H9 (cell line): ENCODE data around the gene LRMDA. TPM values are rescaled to one million over a fixed set of nuclear protein-coding genes. Genes with fewer than 3 reads are reported as not detected.

ENCODE experiments used
- DNase-seq: peaks from one replicate; pipeline ENCODE4 v3.0.0-alpha.2; 2017
- H2AFZ ChIP-seq: one replicate; pipeline ENCODE4 v1.6.1; 2013; ENCODE audit warnings: mild to moderate bottlenecking, low read length, control low read depth, moderate library complexity
- H2AK5ac ChIP-seq: 2 replicates; pipeline ENCODE4 v1.6.1; 2013; ENCODE audit warnings: low read length, control low read depth, mixed read lengths; ENCODE audit not compliant: insufficient read length
- H2BK120ac ChIP-seq: one replicate; pipeline ENCODE4 v1.6.1; 2013; ENCODE audit warnings: low read depth, mild to moderate bottlenecking, low read length, control low read depth, inconsistent platforms; ENCODE audit not compliant: poor library complexity, severe bottlenecking
- H2BK12ac ChIP-seq: 2 replicates; pipeline ENCODE4 v1.6.1; 2013; ENCODE audit warnings: low read length, control low read depth, mixed read lengths, low read depth; ENCODE audit not compliant: insufficient read length
- H2BK15ac ChIP-seq: 2 replicates; pipeline ENCODE4 v1.6.1; 2013; ENCODE audit warnings: low read depth, low read length, control low read depth
- H2BK20ac ChIP-seq: one replicate; pipeline ENCODE4 v1.6.1; 2013; ENCODE audit warnings: low read depth, mild to moderate bottlenecking, low read length, control low read depth, inconsistent platforms; ENCODE audit not compliant: poor library complexity, severe bottlenecking
- H2BK5ac ChIP-seq: 2 replicates; pipeline ENCODE4 v1.6.1; 2013; ENCODE audit warnings: low read length, control low read depth, mixed read lengths; ENCODE audit not compliant: insufficient read length
- H3K14ac ChIP-seq: 2 replicates; pipeline ENCODE4 v1.6.1; 2013; ENCODE audit warnings: low read length, control low read depth; ENCODE audit not compliant: insufficient read depth
- H3K18ac ChIP-seq: 2 replicates; pipeline ENCODE4 v1.6.1; 2013; ENCODE audit warnings: low read depth, mild to moderate bottlenecking, mixed read lengths, low read length, control low read depth; ENCODE audit not compliant: insufficient read length
- H3K23ac ChIP-seq: 2 replicates; pipeline ENCODE4 v1.6.1; 2013; ENCODE audit warnings: low read length, control low read depth, mixed read lengths, low read depth; ENCODE audit not compliant: insufficient read length
- H3K23me2 ChIP-seq: 2 replicates; pipeline ENCODE4 v1.6.1; 2013; ENCODE audit warnings: low read depth, mild to moderate bottlenecking, mixed read lengths, low read length, control low read depth; ENCODE audit not compliant: insufficient read length, poor library complexity, severe bottlenecking
- H3K27ac ChIP-seq: 2 replicates; pipeline ENCODE4 v1.5.1; 2013; ENCODE audit warnings: low read length, control low read depth, mixed read lengths, low read depth; ENCODE audit not compliant: insufficient read length
- H3K27me3 ChIP-seq: 2 replicates; pipeline ENCODE4 v1.6.1; 2013; ENCODE audit warnings: low read length, control low read depth, inconsistent platforms; ENCODE audit not compliant: insufficient read depth
- H3K4ac ChIP-seq: 2 replicates; pipeline ENCODE4 v1.6.1; 2013; ENCODE audit warnings: low read depth, mild to moderate bottlenecking, control low read depth, inconsistent platforms, low read length, moderate library complexity
- H3K4me1 ChIP-seq: 2 replicates; pipeline ENCODE4 v1.6.1; 2013; ENCODE audit warnings: low read length, control low read depth, inconsistent platforms; ENCODE audit not compliant: insufficient read depth
- H3K4me2 ChIP-seq: 2 replicates; pipeline ENCODE4 v1.6.1; 2013; ENCODE audit warnings: low read length, control low read depth, mixed read lengths; ENCODE audit not compliant: insufficient read length, insufficient read depth
- H3K56ac ChIP-seq: 2 replicates; pipeline ENCODE4 v1.6.1; 2013; ENCODE audit warnings: low read depth, mild to moderate bottlenecking, mixed read lengths, low read length, control low read depth; ENCODE audit not compliant: insufficient read length
- H3K79me1 ChIP-seq: 2 replicates; pipeline ENCODE4 v1.6.1; 2013; ENCODE audit warnings: low read depth, mild to moderate bottlenecking, moderate library complexity, low read length, control low read depth, inconsistent platforms; ENCODE audit not compliant: insufficient read depth, poor library complexity, severe bottlenecking
- H3K79me2 ChIP-seq: 2 replicates; pipeline ENCODE4 v1.6.1; 2013; ENCODE audit warnings: low read length, control low read depth, inconsistent platforms; ENCODE audit not compliant: insufficient read depth
- H3K9ac ChIP-seq: 2 replicates; pipeline ENCODE4 v1.6.1; 2013; ENCODE audit warnings: low read length, control low read depth, mixed read lengths; ENCODE audit not compliant: insufficient read length; ENCODE audit errors: extremely low read depth
- H3K9me3 ChIP-seq: one replicate; pipeline ENCODE4 v1.6.1; 2013; ENCODE audit warnings: low read depth, low read length, inconsistent platforms; ENCODE audit not compliant: control insufficient read depth
- H3T11ph ChIP-seq: one replicate; pipeline ENCODE4 v1.6.1; 2013; ENCODE audit warnings: mild to moderate bottlenecking, low read length, control low read depth, inconsistent platforms
- H4K20me1 ChIP-seq: one replicate; pipeline ENCODE4 v1.6.1; 2013; ENCODE audit not compliant: control insufficient read depth, insufficient read length, insufficient read depth
- H4K5ac ChIP-seq: 2 replicates; pipeline ENCODE4 v1.6.1; 2013; ENCODE audit warnings: low read depth, mild to moderate bottlenecking, mixed read lengths, low read length, control low read depth; ENCODE audit not compliant: insufficient read length
- H4K8ac ChIP-seq: replicated peaks from 2 replicates; pipeline ENCODE4 v1.6.1; 2013; ENCODE audit warnings: low read length, control low read depth, mixed read lengths, low read depth; ENCODE audit not compliant: insufficient read length
- H4K91ac ChIP-seq: 2 replicates; pipeline ENCODE4 v1.6.1; 2013; ENCODE audit warnings: low read depth, mild to moderate bottlenecking, moderate library complexity, mixed read lengths, low read length, control low read depth; ENCODE audit not compliant: insufficient read length
- H3K27ac Mint-ChIP-seq, 3 experiments: 2 replicates in 2 of 3; 3 replicates in 1 of 3; pipeline ENCODE4 v1.8.0; 2020 to 2021; ENCODE audit warnings: mixed read lengths in 3 of 3, mild to moderate bottlenecking in 1 of 3, moderate library complexity in 1 of 3
- H3K27me3 Mint-ChIP-seq: 2 replicates; pipeline ENCODE4 v1.8.0; 2021; ENCODE audit warnings: low read depth, mild to moderate bottlenecking, moderate library complexity, mixed read lengths
- H3K36me3 Mint-ChIP-seq, 3 experiments: 2 replicates in 2 of 3; 3 replicates in 1 of 3; pipeline ENCODE4 v1.8.0; 2020 to 2021; ENCODE audit warnings: low read depth in 3 of 3, mixed read lengths in 3 of 3; ENCODE audit not compliant: insufficient read depth in 1 of 3
- H3K4me1 Mint-ChIP-seq, 2 experiments: 2 replicates each; pipeline ENCODE4 v1.8.0; 2020; ENCODE audit warnings: mixed read lengths in 2 of 2
- H3K4me3 Mint-ChIP-seq, 2 experiments: 2 replicates in 1 of 2; 3 replicates in 1 of 2; pipeline ENCODE4 v1.8.0; 2020 to 2021; ENCODE audit warnings: mild to moderate bottlenecking in 2 of 2, mixed read lengths in 2 of 2, moderate library complexity in 1 of 2
- H3K9me3 Mint-ChIP-seq, 2 experiments: 2 replicates in 1 of 2; 3 replicates in 1 of 2; pipeline ENCODE4 v1.8.0; 2020; ENCODE audit warnings: mild to moderate bottlenecking in 2 of 2, mixed read lengths in 2 of 2, moderate library complexity in 1 of 2
- WGBS: extraction: QIAGEN DNeasy Blood & Tissue Kit; methylation state at CpG from one replicate; pipeline ENCODE4 v1.1.7; 2013; ENCODE audit warnings: missing lambda C conversion rate, low lambda C conversion rate, mixed read lengths; ENCODE audit not compliant: insufficient read length; ENCODE audit errors: extremely low coverage; 5-methylcytosine and 5-hydroxymethylcytosine counted together
- total RNA-seq: library from RNA; stranded (reverse); gene quantifications from 2 replicates; pipeline ENCODE4 v1.2.1, GENCODE V29; 2021
- TF ChIP-seq, protein P1 (sequence below): fragments of 200-600 bp; sonication (generic); conservative IDR thresholded peaks from 3 replicates; pipeline ENCODE4 v1.8.0; 2021; ENCODE audit warnings: antibody characterized with exemption, mild to moderate bottlenecking

Gene LRMDA
- total RNA-seq, 1 experiment from 2014 or later: 1.8 TPM

DNA sequence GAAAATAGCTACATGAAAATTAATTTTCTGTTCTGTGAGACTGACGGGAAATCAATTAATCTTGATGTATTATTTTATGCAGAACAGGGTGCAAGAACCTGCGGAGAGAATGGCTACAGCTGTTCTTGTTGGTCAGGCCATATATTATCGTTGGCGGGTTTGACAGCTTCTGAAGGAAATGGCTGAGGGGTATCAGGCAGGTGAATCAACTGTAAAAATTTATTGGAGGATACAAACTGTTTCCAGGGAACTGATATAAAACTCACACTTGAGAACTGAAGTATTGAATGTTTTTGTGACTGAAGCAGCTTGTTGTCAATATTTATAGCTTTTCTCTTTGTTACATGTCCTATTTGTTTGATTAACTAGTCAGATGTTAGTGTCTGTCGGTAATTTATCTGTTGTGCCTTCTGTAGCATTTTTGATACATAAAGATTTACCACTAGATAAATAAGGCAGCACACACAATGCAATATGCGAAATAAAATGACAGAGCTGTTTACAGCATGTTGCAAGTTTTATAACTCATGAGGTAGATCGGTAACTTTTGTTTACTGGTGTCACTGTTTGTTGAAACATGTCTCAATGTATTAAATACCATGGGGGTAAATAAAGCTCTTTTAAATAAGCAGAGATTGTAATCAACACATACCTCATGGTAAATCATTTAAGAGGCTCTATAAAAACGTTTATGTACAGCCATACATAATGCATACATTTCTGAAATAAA lies 308.2 kb downstream of the LRMDA start:
- no peaks in the 10 kb centered on the region for H3K36me3 Mint-ChIP-seq
- Histone ChIP-seq H3K4ac (no peak overlapping the region), H2BK20ac (no peak overlapping the region), H2AFZ (no peak overlapping the region), H4K8ac (no peak overlapping the region), H3K9ac (no peak overlapping the region), H2BK120ac (no peak overlapping the region), H3K18ac (no peak overlapping the region), H4K20me1 (no peaks in the 10 kb centered on the region), H2BK12ac (no peak overlapping the region), H3K23me2 (no peaks in the 10 kb centered on the region), H3K14ac (no peak overlapping the region), H3T11ph (no peak overlapping the region), H4K5ac (no peak overlapping the region), H2BK15ac (no peak overlapping the region), H2BK5ac (no peak overlapping the region), H3K4me1 (no peaks in the 10 kb centered on the region; the same call in 1 of the 2 replicates), H2AK5ac (no peak overlapping the region), H4K91ac (no peak overlapping the region), H3K56ac (no peak overlapping the region), H3K9me3 (no peaks in the 10 kb centered on the region), H3K79me1 (no peaks in the 10 kb centered on the region), H3K27me3 (no peaks in the 10 kb centered on the region), H3K4me2 (no peak overlapping the region), H3K79me2 (no peaks in the 10 kb centered on the region), H3K27ac (no peak overlapping the region), H3K23ac (no peak overlapping the region)
- no peak overlapping the region for H3K4me3 Mint-ChIP-seq
- no peaks in the 10 kb centered on the region; the same call in 1 of the 2 replicates for H3K27me3 Mint-ChIP-seq
- H3K27ac Mint-ChIP-seq: no peak overlapping the region
- WGBS: no CpG with 5 or more reads among the region's 8 CpGs
- H3K4me1 Mint-ChIP-seq: peaks cover 7 to 10% of the 10 kb centered on the region in 2 experiments
- H3K9me3 Mint-ChIP-seq: peaks cover 0 to 2% of the 10 kb centered on the region in 2 experiments; a peak in 1 of 5 replicates
- TF ChIP-seq, protein P1, sequence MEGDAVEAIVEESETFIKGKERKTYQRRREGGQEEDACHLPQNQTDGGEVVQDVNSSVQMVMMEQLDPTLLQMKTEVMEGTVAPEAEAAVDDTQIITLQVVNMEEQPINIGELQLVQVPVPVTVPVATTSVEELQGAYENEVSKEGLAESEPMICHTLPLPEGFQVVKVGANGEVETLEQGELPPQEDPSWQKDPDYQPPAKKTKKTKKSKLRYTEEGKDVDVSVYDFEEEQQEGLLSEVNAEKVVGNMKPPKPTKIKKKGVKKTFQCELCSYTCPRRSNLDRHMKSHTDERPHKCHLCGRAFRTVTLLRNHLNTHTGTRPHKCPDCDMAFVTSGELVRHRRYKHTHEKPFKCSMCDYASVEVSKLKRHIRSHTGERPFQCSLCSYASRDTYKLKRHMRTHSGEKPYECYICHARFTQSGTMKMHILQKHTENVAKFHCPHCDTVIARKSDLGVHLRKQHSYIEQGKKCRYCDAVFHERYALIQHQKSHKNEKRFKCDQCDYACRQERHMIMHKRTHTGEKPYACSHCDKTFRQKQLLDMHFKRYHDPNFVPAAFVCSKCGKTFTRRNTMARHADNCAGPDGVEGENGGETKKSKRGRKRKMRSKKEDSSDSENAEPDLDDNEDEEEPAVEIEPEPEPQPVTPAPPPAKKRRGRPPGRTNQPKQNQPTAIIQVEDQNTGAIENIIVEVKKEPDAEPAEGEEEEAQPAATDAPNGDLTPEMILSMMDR: no peak
- no peak for DNase-seq
